ENCODE results near the gene LIN28A. TPM values are rescaled to one million over a fixed set of nuclear protein-coding genes. Genes with fewer than 3 reads are reported as not detected.

Gene LIN28A
- polyA plus RNA-seq, 1 donor, result 0.15 TPM

Other genes starting within 250 kb of the LIN28A start
- not detected for gene C1orf232, start 241.9 kb upstream of the LIN28A start, polyA plus RNA-seq (ENCODE audit: insufficient read length)
- 11.7 TPM for gene ZNF593, start 240.9 kb upstream of the LIN28A start, polyA plus RNA-seq (ENCODE audit: insufficient read length)
- 1.4 TPM for gene ZNF593OS, start 239.0 kb upstream of the LIN28A start, polyA plus RNA-seq (ENCODE audit: insufficient read length)
- 15.4 TPM for gene CNKSR1, start 233.3 kb upstream of the LIN28A start, polyA plus RNA-seq (ENCODE audit: insufficient read length)
- 0.18 TPM for gene CATSPER4, start 220.2 kb upstream of the LIN28A start, polyA plus RNA-seq (ENCODE audit: insufficient read length)
- 24.9 TPM for gene CEP85, start 176.6 kb upstream of the LIN28A start, polyA plus RNA-seq (ENCODE audit: insufficient read length)
- 87.2 TPM for gene SH3BGRL3, start 130.7 kb upstream of the LIN28A start, polyA plus RNA-seq (ENCODE audit: insufficient read length)
- gene UBXN11, start 104.2 kb upstream of the LIN28A start, polyA plus RNA-seq (ENCODE audit: insufficient read length), result 43.2 TPM
- 5.6 TPM for gene CD52, start 92.9 kb upstream of the LIN28A start, polyA plus RNA-seq (ENCODE audit: insufficient read length)
- 0.65 TPM for gene CRYBG2, start 56.7 kb upstream of the LIN28A start, polyA plus RNA-seq (ENCODE audit: insufficient read length)
- not detected for gene ZNF683, start 38.1 kb upstream of the LIN28A start, polyA plus RNA-seq (ENCODE audit: insufficient read length)
- gene DHDDS, start 21.5 kb downstream of the LIN28A start, polyA plus RNA-seq (ENCODE audit: insufficient read length), result 43.2 TPM
- 1,264 TPM for gene HMGN2, start 61.6 kb downstream of the LIN28A start, polyA plus RNA-seq (ENCODE audit: insufficient read length)
- gene RPS6KA1, start 118.9 kb downstream of the LIN28A start, polyA plus RNA-seq (ENCODE audit: insufficient read length), result 22.1 TPM

Measured in left kidney (tissue), 1 donor.